Right cardiac atrium (tissue), 5 donors: Measurements from ENCODE around the gene TEX54. TPM values are rescaled to one million over a fixed set of nuclear protein-coding genes. Genes with fewer than 3 reads are reported as not detected.
"Not testable (repeated sequence)": the region's sequence is repeated elsewhere in the genome, so short reads cannot be mapped to it uniquely, and the experiment has no call there.

Experiments used
- ATAC-seq, 2 donors: fragments of 200-7000 bp; cut with Tn5 transposase; one replicate each; pipeline versions ENCODE4 v1.8.0 to v1.9.1; 2020; ENCODE audit warnings: moderate library complexity in 2 of 2, mild to moderate bottlenecking in 1 of 2
- DNase-seq, 3 donors: peaks; one replicate each; pipeline ENCODE4 v3.0.0-alpha.2; 2020
- H3K27ac ChIP-seq: one replicate; pipeline ENCODE4 v1.5.1; 2013; ENCODE audit warnings: mild to moderate bottlenecking, low read length, control low read depth, moderate library complexity
- H3K27me3 ChIP-seq: one replicate; pipeline ENCODE4 v1.6.1; 2013; ENCODE audit not compliant: control insufficient read depth, insufficient read depth
- H3K4me1 ChIP-seq: one replicate; pipeline ENCODE4 v1.6.1; 2013; ENCODE audit warnings: low read length; ENCODE audit not compliant: control insufficient read depth, insufficient read depth
- H3K4me3 ChIP-seq: one replicate; pipeline ENCODE4 v1.5.1; 2013; ENCODE audit warnings: low read length, control low read depth
- H3K9me3 ChIP-seq: one replicate; pipeline ENCODE4 v1.6.1; 2013; ENCODE audit warnings: low read length; ENCODE audit not compliant: control insufficient read depth
- WGBS: extraction: QIAGEN DNeasy Blood & Tissue Kit; methylation state at CpG from one replicate; pipeline ENCODE4 v1.1.7; 2013; 5-methylcytosine and 5-hydroxymethylcytosine counted together
- intact Hi-C, 4 donors: fragments of 100-400 bp; cut with DNase I; formaldehyde crosslinking; loops; one replicate each; pipeline versions ENCODE4 v1.11.0 to v1.14.0; 2022 to 2023
- polyA plus RNA-seq: library from polyadenylated mRNA; stranded (reverse); fragments of 200-250 nt; gene quantifications from one replicate; pipeline ENCODE4 v1.2.3, GENCODE V29; 2013
- total RNA-seq, 4 donors: library from RNA; stranded (reverse); fragmentation: NEBNext Ultra II Directional; extraction: Animal tissue kit (Norgen Biotek cat#: 25700); gene quantifications; one replicate each; pipeline ENCODE4 v1.2.1, GENCODE V29; 2021
- donor health status: healthy with polysubstance abuse.
- donor health status: DM: no; HTN: yes; CAD: no.
- donor health status: DM: no; HTN: no; CAD: no.
- donor health status: DM: no; HTN: yes; CAD: no; lungs with severe emphysema.
- donor health status: DM: yes; HTN: yes; CAD: no.

The TEX54 gene
- total and polyA plus RNA-seq, 5 donors = not detected

DNA sequence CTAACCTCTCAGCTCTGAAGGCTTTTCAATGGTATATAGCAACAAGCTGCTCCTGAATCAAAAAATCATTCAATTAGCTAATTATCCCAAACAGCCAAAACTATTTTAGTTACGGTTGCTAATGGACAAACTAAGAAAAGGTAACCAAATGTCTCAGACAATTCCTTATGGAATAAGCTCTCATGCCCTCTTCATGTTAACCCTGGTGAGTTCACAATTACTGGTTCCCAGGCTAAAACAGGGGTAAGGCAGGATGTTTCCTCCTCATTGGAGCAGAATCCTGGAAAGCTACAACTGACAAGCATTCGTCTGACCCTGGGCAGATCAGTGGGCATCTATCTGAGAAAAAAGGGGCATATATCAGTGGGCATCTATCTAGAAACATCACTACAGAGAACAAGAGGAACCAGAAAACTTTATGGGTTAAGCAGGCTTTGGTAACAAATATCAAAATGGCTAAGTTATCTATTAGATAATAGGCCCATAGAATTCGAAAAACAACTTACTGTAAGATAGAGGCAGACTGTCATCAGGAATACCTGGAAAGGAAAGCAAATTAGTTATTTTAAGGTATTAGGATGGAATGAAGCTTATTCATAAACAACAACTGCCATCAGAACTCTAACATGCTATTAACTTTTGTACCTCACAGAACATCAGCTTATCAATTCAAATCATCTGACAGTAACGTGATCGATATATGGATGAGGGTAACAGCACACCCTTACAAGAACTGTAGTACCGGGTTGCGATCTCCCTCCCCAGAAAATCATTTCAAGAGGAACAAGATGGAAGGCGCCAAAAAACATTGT, 21.6 kb upstream of the TEX54 start:
- DNase-seq = no peak
- 14% methylated on average over 8 of the region's 8 CpGs for WGBS
- Histone ChIP-seq H3K27ac (no peak overlapping the region), H3K27me3 (no peaks in the 10 kb centered on the region), H3K4me1 (no peaks in the 10 kb centered on the region), H3K4me3 (peak overlapping the region; percentile 91), H3K9me3 (no peaks in the 10 kb centered on the region)
- ATAC-seq = no peak
- intact Hi-C loops = no loop called here

DNA sequence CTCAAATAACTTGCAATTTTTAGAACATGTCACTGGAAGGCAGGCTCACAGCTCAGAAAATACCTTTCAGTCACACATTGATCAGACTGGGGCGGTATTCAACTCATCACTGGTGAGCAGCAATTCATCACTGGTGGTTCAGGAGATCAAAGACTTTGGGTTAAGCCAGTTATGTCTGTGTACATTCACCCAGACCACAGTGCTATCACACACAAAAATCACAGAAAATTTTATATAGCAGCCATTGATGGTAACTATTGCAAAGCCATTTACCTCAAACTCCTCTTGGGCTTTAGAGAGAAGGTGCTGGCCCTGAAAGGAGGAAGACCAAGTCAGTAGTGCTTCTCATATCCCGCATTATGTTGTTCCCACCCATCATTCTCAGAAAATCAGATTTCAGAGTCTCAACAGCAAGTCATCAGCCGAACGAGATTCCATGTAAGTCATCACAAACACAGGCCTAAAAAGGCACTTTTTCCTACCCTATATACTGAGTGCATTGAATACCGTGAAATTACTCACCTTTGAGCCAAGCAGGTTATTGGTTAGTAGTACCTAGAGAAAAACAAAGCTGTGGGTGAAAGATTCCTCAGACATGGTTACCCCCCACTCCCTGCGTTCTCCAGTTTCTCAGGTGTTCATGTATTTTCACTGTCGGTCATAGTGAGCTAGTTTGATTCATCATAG, 20.8 kb upstream of the TEX54 start:
- Histone ChIP-seq H3K27ac (no peak overlapping the region), H3K9me3 (no peaks in the 10 kb centered on the region), H3K4me3 (no peak overlapping the region), H3K4me1 (no peaks in the 10 kb centered on the region), H3K27me3 (no peaks in the 10 kb centered on the region)
- DNase-seq (no peak), ATAC-seq (no peak)
- 55% methylated on average over 7 of the region's 7 CpGs for WGBS
- intact Hi-C loops = no loop called here

DNA sequence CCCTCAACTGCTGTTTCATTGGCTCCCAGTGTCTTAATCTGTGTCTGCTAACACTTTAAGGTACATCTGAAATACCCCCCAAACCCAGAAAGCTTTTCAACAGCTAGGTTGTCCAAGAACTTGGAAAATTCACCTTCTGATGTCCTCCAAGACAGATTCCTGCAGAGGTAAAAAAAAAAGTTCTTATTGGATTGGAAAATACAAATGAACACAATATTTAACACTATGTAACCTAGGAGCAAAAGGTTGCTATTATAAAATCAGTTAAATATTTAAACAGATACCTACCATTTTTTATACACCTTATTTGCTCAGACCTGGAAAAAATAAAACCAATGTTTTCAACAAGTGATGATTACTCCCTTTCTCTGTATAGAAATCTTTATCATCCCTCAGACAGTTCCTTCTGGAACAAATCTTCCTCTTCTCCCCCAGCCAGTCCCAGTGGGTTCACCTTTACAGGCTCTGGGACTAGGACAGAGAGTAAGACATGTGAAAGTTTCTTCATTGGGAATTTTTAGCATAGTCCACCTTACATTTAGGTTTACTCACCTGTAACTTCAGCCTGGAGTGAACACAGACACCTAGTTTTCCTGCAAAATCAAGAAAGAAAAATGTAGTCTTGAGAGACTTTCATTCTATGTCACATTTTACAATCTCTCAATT, 20.0 kb upstream of the TEX54 start:
- Histone ChIP-seq H3K27me3 (no peaks in the 10 kb centered on the region), H3K27ac (no peak overlapping the region), H3K9me3 (no peaks in the 10 kb centered on the region), H3K4me3 (no peak overlapping the region), H3K4me1 (no peaks in the 10 kb centered on the region)
- no peak for ATAC-seq
- intact Hi-C loops = no loop called here
- DNase-seq = no peak

DNA sequence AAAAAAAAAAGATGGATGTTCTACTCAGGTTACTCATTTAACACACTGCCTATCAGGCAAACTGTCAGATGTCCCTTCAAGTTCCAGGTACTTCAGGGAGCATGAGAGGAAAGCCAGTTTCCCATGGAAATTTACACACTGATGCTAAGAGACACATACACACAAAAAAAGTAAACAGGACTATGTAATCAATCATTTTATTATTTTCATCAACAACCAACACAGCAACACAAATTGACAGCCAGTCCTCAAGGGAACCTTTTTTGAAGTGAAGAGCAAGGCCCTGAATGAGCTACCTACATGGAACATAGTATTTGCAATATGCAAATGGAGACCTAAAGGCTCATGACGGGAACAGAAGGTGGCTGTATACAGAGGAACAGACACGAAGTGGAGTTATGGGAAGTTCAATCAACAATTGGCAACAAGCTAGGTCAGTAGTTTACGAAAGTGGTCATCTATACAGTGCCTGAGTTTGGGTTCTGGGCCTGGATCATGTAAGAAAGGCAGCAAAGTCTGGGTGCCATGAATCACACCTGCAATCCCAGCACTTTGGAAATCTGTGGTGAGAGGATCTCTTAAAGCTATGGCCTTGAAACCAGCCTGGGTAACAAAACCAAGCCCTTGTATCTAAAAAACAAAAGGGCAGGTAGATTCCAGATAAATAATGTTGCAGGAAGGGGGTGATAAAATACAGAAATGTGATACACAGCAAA, 19.3 kb upstream of the TEX54 start:
- no peak for ATAC-seq
- intact Hi-C loops = no loop called here
- 59% methylated on average over 3 of the region's 3 CpGs for WGBS

DNA sequence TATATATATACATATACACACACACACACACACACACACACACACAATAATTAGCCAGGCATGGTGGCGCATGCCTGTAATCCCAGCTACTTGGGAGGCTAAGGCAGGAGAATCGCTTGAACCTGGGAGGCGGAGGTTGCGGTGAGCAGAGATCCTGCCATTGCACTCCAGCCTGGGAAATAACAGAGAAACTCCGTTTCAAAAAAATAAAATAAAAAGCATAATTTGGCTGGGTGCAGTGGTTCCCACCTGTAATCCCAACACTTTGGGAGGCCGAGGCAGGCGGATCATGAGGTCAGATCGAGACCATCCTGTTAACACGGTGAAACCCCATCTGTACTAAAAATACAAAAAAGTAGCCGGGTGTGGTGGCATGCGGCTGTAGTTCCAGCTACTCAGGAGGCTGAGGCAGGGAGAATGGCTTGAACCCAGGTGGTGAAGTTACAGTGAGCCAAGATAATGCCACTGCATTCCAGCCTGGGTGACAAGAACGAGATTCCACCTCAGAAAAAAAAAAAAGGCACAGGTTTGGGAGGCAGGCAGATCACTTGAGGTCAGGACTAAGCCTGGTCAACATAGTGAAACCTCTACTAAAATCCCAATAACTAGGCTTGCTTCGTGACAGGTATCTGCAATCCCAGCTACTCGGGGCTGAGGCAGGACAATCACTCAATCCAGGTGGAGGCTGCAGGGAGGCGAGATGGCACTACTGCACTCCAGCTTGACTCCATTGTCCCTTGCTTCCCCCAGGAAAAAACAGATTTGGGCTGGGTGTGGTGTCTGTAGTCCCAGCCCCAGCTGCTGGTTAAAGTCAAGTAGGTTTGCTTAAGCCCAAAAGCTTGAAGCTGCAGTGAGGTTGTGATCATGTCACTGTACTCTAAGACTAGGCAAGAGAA, 18.5 kb upstream of the TEX54 start:
- Histone ChIP-seq H3K27me3 (no peaks in the 10 kb centered on the region), H3K9me3 (no peaks in the 10 kb centered on the region), H3K27ac (no peak overlapping the region), H3K4me1 (no peaks in the 10 kb centered on the region), H3K4me3 (no peak overlapping the region)
- 59% methylated on average over 15 of the region's 15 CpGs for WGBS
- DNase-seq (no peak), ATAC-seq (no peak)
- intact Hi-C loops = no loop called here

More for the DNA sequence above, 19.3 kb upstream of the TEX54 start:
- no peak for DNase-seq
- H3K4me1 ChIP-seq = no peaks in the 10 kb centered on the region
- H3K27ac ChIP-seq = no peak overlapping the region
- no peaks in the 10 kb centered on the region for H3K9me3 ChIP-seq
- no peak overlapping the region for H3K4me3 ChIP-seq
- no peaks in the 10 kb centered on the region for H3K27me3 ChIP-seq

DNA sequence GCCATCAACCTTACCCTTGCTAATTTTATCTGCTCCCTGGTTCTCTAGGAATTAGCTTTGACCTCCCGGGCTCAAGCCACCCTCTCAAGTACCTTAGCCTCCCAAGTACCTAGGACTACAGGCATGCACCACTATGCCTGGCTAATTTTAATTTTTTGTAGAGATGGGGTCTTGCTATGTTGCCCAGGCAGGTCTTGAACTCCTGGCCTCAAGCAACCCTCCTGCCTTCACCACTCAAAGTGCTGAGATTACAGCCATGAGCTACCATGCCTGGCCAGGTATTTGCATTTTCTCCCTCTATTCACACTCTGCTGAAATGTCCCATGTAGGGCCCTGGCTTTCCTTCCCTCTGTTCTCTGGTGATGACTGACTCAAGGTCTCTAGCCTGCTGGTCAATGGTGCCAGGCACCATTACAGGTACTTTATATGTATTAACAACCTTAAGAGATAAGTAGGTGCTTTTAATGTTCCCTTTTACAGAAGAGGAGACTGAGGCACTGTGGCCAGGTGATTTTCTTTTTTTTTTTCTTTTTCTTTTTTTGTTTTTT, 15.2 kb upstream of the TEX54 start:
- intact Hi-C loops = no loop called here
- DNase-seq (no peak), ATAC-seq (no peak)
- Histone ChIP-seq H3K27me3 (no peaks in the 10 kb centered on the region), H3K9me3 (no peaks in the 10 kb centered on the region), H3K27ac (no peak overlapping the region), H3K4me1 (no peaks in the 10 kb centered on the region), H3K4me3 (no peak overlapping the region)
- 94% methylated on average over 1 of the region's 1 CpG for WGBS

DNA sequence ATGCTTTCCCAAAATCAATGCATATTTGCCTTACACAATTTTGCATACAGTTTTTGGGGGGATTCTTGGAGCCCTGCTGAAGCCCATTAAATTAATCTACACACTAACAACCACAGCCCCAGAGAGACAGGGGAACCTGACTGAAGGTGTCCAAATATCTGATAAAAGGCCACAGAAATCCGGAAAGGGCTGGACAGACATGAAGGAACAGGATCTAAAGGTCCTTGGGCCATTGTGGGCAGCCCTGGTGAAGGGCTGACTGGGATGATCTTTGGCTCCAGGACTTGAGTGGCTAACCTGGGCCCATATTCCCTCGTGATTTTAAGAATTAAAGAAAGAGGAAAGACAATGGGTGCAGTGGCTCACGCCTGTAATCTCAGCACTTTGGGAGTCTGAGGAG, 13.5 kb upstream of the TEX54 start:
- Histone ChIP-seq H3K27me3 (no peaks in the 10 kb centered on the region), H3K4me1 (no peaks in the 10 kb centered on the region), H3K9me3 (no peaks in the 10 kb centered on the region), H3K27ac (no peak overlapping the region), H3K4me3 (no peak overlapping the region)
- ATAC-seq (no peak), DNase-seq (no peak)
- intact Hi-C loops = no loop called here
- WGBS = 88% methylated on average over 3 of the region's 3 CpGs

DNA sequence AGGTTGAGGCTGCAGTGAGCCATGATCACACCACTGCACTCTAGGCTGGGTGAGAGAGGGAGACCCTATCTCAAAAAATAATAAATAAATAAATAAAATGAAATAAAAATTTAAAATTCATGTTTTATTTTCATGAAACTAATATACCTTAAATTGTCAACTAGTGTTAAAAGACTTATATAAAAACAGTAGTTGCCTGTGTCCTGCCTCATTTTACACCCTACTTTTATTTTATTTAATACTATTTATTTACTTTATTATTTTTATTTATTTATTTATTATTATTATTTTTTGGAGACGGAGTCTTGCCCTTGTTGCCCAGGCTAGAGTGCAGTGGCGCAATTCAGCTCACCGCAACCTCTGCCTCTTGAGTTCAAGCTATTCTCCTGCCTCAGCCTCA, 11.5 kb upstream of the TEX54 start:
- no peak overlapping the region for H3K27ac ChIP-seq
- no peak overlapping the region for H3K4me3 ChIP-seq
- DNase-seq (no peak), ATAC-seq (no peak)
- 99% methylated on average over 3 of the region's 3 CpGs for WGBS
- intact Hi-C loops = no loop called here
- H3K9me3 ChIP-seq = no peaks in the 10 kb centered on the region
- no peaks in the 10 kb centered on the region for H3K4me1 ChIP-seq
- H3K27me3 ChIP-seq = no peaks in the 10 kb centered on the region

DNA sequence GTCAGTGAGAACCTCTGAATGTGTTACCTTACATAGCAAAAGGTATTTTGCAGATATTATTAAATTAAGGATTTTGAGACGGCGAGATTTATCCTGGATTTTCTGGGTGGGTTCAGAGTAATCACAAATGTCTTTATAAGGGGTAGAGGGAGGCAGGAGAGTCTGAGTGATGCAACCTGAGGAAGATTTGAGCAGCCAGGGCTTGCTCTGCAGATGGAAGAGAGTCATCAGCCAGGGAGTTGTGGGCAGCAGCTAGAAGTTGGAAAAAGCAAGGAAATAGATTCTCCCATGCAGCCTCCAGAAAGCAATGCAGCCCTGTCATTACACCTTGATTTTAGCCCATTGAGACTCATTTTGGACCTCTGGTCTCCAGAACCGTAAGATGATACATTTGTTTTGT, 10.8 kb upstream of the TEX54 start:
- DNase-seq (no peak), ATAC-seq (no peak)
- Histone ChIP-seq H3K27me3 (no peaks in the 10 kb centered on the region), H3K27ac (no peak overlapping the region), H3K4me3 (no peak overlapping the region), H3K9me3 (no peaks in the 10 kb centered on the region), H3K4me1 (no peaks in the 10 kb centered on the region)
- 98% methylated on average over 3 of the region's 3 CpGs for WGBS
- intact Hi-C loops = no loop called here

DNA sequence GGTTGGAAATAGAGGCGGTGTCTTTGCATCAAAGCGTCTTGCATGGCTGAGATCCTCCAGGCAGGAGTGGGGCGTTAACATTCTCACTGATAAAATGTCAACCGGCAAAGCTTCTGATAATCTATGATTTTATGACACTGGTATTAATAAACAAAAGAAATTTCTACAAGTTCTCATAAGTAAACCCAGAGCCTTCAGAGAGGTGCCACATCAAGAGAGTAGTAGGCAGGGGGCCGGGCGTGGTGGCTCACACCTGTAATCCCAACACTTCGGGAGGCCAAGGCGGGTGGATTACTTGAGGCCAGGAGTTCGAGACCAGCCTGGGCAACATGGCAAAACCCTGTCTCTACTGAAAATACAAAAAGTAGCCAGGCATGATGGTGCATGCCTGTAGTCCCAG, 10.2 kb upstream of the TEX54 start:
- H3K9me3 ChIP-seq, ATAC-seq, H3K4me3 ChIP-seq, H3K27me3 ChIP-seq, DNase-seq, intact Hi-C loops, H3K4me1 ChIP-seq: not testable (repeated sequence)
- WGBS = 83% methylated on average over 9 of the region's 9 CpGs
- H3K27ac ChIP-seq = peak overlapping the region; percentile 90
